ENCODE measurements around the gene KRTAP10-11.
"Not testable (repeated sequence)": the region's sequence is repeated elsewhere in the genome, so short reads cannot be mapped to it uniquely, and the experiment has no call there.

The KRTAP10-11 gene

DNA sequence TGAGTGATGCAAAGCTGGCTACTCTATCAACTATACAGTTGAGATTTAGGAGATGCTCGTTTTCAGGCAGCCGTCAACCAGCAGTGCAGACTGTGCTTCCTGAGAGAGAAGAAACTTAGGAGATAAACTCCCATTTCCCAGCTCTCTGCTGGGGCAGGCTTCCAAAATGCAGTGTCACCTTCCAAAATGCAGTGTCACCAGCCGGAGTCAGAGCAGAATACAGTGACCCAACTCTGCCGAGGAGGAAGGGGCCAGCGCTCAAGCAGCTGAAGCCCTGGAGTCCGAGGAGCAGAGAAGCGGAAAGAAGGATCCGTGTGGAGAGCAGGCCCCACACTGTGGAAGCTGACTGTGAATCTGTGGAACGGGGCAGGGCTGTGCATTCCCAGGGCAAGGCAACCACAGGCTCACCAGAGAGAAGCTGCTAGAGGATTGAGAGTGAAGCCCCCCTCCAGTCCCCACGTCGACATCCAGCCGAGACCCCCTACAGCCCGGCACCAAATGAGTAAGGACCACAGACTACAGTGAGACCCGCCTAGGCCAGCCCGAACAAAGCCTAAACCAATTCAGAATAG, 36.5 kb downstream of the KRTAP10-11 start:
- H4K8ac ChIP-seq (ENCODE audit: low read depth, low read length) = no peak overlapping the region
- peak overlapping the region; percentile 36 for H3K18ac ChIP-seq (ENCODE audit: low read length)
- peak overlapping the region; percentile 16 for H2BK15ac ChIP-seq (ENCODE audit: low read length)
- peak overlapping the region; percentile 19 for H2BK120ac ChIP-seq (ENCODE audit: low read depth, low read length)
- no peak overlapping the region for H2AFZ ChIP-seq (ENCODE audit: low read length)
- H3K9me3 ChIP-seq (replicated peaks in 1 of 2; ENCODE audit: control insufficient read depth in 2 of 2, insufficient read depth in 1 of 2, low read depth in 1 of 2, low read length in 2 of 2) = no peaks in the 10 kb centered on the region
- no peak for DNase-seq (ENCODE audit: low spot score)
- no peak overlapping the region for H3K4me2 ChIP-seq (ENCODE audit: insufficient read depth, low read length, poor library complexity, severe bottlenecking)
- H3K4me1 ChIP-seq (ENCODE audit: control insufficient read depth in 2 of 2, insufficient read depth in 1 of 2, low read depth in 1 of 2, low read length in 2 of 2) = peaks cover 5 to 11% of the 10 kb centered on the region in 2 donors
- no peak overlapping the region for H3K9ac ChIP-seq (ENCODE audit: low read depth, low read length, poor library complexity)
- no peak overlapping the region for H2BK12ac ChIP-seq (ENCODE audit: low read length)
- peaks cover 0 to 14% (median 0%) of the 10 kb centered on the region in 3 experiments for H3K27me3 ChIP-seq (ENCODE audit: control insufficient read depth in 3 of 3, insufficient read depth in 3 of 3, low read depth in 1 of 3, low read length in 3 of 3)
- H2AK5ac ChIP-seq (ENCODE audit: low read depth, low read length) = peak overlapping the region; percentile 62
- no peak overlapping the region for H3K14ac ChIP-seq (ENCODE audit: low read length)
- H4K91ac ChIP-seq (ENCODE audit: low read depth, low read length, poor library complexity) = no peak overlapping the region
- H3K23ac ChIP-seq (ENCODE audit: low read depth, low read length, poor library complexity) = no peak overlapping the region
- H3K4ac ChIP-seq (ENCODE audit: low read length) = no peak overlapping the region
- H3K36me3 ChIP-seq (replicated peaks in 1 of 2; ENCODE audit: control insufficient read depth in 2 of 2, insufficient read depth in 2 of 2, low read length in 2 of 2) = no peaks in the 10 kb centered on the region
- no CpG with 5 or more reads among the region's 15 CpGs for WGBS, 2 donors (ENCODE audit: extremely low coverage in 2 of 2, insufficient read length in 2 of 2, insufficient replicate concordance in 1 of 2)
- H3K4me3 ChIP-seq (ENCODE audit: low read length in 2 of 2) = no peak overlapping the region
- H3K79me1 ChIP-seq (ENCODE audit: low read depth, low read length) = no peaks in the 10 kb centered on the region
- H2BK5ac ChIP-seq (ENCODE audit: low read length) = no peak overlapping the region
- no peak overlapping the region for H3K27ac ChIP-seq (replicated peaks; ENCODE audit: low read length)

DNA sequence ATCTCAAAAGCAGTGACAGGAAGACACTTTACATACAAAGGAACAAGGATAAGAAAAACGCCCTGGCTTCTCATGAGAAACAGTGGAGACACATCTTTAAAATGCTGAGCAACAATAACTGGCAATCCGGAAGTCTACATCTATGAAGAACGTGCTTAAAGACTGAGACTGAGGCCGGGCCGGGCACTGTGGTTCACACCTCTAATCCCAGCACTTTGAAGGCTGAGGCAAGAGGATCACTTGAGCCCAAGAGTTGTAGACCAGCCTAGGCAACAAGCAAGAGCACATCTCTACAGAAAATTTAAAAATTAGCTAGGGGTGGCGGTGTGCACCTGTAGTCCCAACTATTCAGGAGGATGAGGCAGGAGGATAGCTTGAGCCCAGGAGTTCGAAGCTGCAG, 37.9 kb downstream of the KRTAP10-11 start:
- Histone ChIP-seq H3K4me3 (ENCODE audit: low read length in 2 of 2) (no peak overlapping the region), H3K27ac (replicated peaks; ENCODE audit: low read length) (no peak overlapping the region), H3K4me2 (ENCODE audit: insufficient read depth, low read length, poor library complexity, severe bottlenecking) (no peak overlapping the region), H2BK12ac (ENCODE audit: low read length) (no peak overlapping the region), H3K36me3 (replicated peaks in 1 of 2; ENCODE audit: control insufficient read depth in 2 of 2, insufficient read depth in 2 of 2, low read length in 2 of 2) (no peaks in the 10 kb centered on the region), H3K4ac (ENCODE audit: low read length) (no peak overlapping the region), H3K4me1 (ENCODE audit: control insufficient read depth in 2 of 2, insufficient read depth in 1 of 2, low read depth in 1 of 2, low read length in 2 of 2) (peaks cover 5 to 13% of the 10 kb centered on the region in 2 donors), H3K9me3 (replicated peaks in 1 of 2; ENCODE audit: control insufficient read depth in 2 of 2, insufficient read depth in 1 of 2, low read depth in 1 of 2, low read length in 2 of 2) (no peaks in the 10 kb centered on the region), H3K18ac (ENCODE audit: low read length) (no peak overlapping the region), H3K9ac (ENCODE audit: low read depth, low read length, poor library complexity) (no peak overlapping the region), H3K14ac (ENCODE audit: low read length) (no peak overlapping the region), H4K8ac (ENCODE audit: low read depth, low read length) (no peak overlapping the region), H2AFZ (ENCODE audit: low read length) (no peak overlapping the region), H2BK15ac (ENCODE audit: low read length) (no peak overlapping the region), H2BK5ac (ENCODE audit: low read length) (no peak overlapping the region), H4K91ac (ENCODE audit: low read depth, low read length, poor library complexity) (no peak overlapping the region), H3K27me3 (ENCODE audit: control insufficient read depth in 3 of 3, insufficient read depth in 3 of 3, low read depth in 1 of 3, low read length in 3 of 3) (peaks cover 0 to 14% (median 0%) of the 10 kb centered on the region in 3 experiments), H3K79me1 (ENCODE audit: low read depth, low read length) (no peaks in the 10 kb centered on the region), H2BK120ac (ENCODE audit: low read depth, low read length) (no peak overlapping the region), H3K23ac (ENCODE audit: low read depth, low read length, poor library complexity) (no peak overlapping the region), H2AK5ac (ENCODE audit: low read depth, low read length) (no peak overlapping the region)
- DNase-seq (ENCODE audit: low spot score) = no peak
- WGBS, 2 donors (ENCODE audit: extremely low coverage in 2 of 2, insufficient read length in 2 of 2, insufficient replicate concordance in 1 of 2) = no CpG with 5 or more reads among the region's 7 CpGs

DNA sequence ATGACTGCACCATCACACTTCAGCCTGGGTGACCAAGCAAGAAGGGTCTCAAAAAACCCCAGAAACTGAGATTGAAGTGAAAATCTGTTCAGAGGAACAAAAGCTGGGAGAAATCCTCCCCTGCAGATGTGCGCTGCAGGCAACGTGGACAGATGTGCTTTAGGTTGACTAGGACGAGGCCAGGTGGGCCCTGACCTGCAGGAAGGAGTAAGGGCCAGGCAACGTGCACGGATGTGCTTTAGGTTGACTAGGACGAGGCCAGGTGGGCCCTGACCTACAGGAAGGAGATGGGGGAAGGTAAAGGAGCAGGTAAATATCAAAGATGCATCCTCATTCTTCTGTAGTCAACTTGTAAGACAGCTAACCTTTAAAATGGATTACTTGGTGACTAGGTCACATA, 38.3 kb downstream of the KRTAP10-11 start:
- no peak overlapping the region for H3K27ac ChIP-seq (replicated peaks; ENCODE audit: low read length)
- no peak overlapping the region for H3K4me2 ChIP-seq (ENCODE audit: insufficient read depth, low read length, poor library complexity, severe bottlenecking)
- no peak overlapping the region for H3K4ac ChIP-seq (ENCODE audit: low read length)
- peaks cover 5 to 13% of the 10 kb centered on the region in 2 donors for H3K4me1 ChIP-seq (ENCODE audit: control insufficient read depth in 2 of 2, insufficient read depth in 1 of 2, low read depth in 1 of 2, low read length in 2 of 2)
- H3K14ac ChIP-seq (ENCODE audit: low read length) = no peak overlapping the region
- WGBS, 2 donors (ENCODE audit: extremely low coverage in 2 of 2, insufficient read length in 2 of 2, insufficient replicate concordance in 1 of 2) = no CpG with 5 or more reads among the region's 6 CpGs
- H3K27me3 ChIP-seq (ENCODE audit: control insufficient read depth in 3 of 3, insufficient read depth in 3 of 3, low read depth in 1 of 3, low read length in 3 of 3) = peaks cover 0 to 14% (median 0%) of the 10 kb centered on the region in 3 experiments
- no peak overlapping the region for H3K4me3 ChIP-seq (ENCODE audit: low read length in 2 of 2)
- no peak for DNase-seq (ENCODE audit: low spot score)
- H3K23ac ChIP-seq (ENCODE audit: low read depth, low read length, poor library complexity) = no peak overlapping the region
- H3K9me3 ChIP-seq (replicated peaks in 1 of 2; ENCODE audit: control insufficient read depth in 2 of 2, insufficient read depth in 1 of 2, low read depth in 1 of 2, low read length in 2 of 2) = no peaks in the 10 kb centered on the region
- H2BK5ac ChIP-seq (ENCODE audit: low read length) = no peak overlapping the region
- no peaks in the 10 kb centered on the region for H3K79me1 ChIP-seq (ENCODE audit: low read depth, low read length)
- no peak overlapping the region for H2AFZ ChIP-seq (ENCODE audit: low read length)
- H3K18ac ChIP-seq (ENCODE audit: low read length) = no peak overlapping the region
- H2AK5ac ChIP-seq (ENCODE audit: low read depth, low read length) = no peak overlapping the region
- no peak overlapping the region for H2BK12ac ChIP-seq (ENCODE audit: low read length)
- H3K36me3 ChIP-seq (replicated peaks in 1 of 2; ENCODE audit: control insufficient read depth in 2 of 2, insufficient read depth in 2 of 2, low read length in 2 of 2) = no peaks in the 10 kb centered on the region
- no peak overlapping the region for H4K91ac ChIP-seq (ENCODE audit: low read depth, low read length, poor library complexity)
- H4K8ac ChIP-seq (ENCODE audit: low read depth, low read length) = no peak overlapping the region
- H3K9ac ChIP-seq (ENCODE audit: low read depth, low read length, poor library complexity) = no peak overlapping the region
- no peak overlapping the region for H2BK15ac ChIP-seq (ENCODE audit: low read length)
- no peak overlapping the region for H2BK120ac ChIP-seq (ENCODE audit: low read depth, low read length)

DNA sequence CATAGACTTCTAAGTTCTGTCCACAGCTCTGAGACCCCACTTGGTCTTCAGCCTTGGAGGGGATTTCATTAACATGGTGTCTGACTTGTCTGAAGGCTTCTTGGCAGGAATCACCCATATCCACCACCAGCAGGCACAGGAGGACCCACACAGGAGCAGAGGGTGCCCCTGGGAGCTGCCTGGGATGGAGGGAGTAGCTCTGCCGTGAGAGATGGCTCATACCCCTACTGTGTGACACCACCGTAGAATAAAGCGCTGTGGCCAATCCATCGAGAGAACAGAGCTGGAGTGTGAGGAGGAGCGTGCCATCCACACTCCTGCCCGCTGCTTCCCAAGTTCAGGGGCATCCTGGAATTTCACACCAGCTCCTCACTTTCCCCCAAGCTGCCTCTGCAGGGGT, 38.8 kb downstream of the KRTAP10-11 start:
- H2BK5ac ChIP-seq (ENCODE audit: low read length); H3K4me2 ChIP-seq (ENCODE audit: insufficient read depth, low read length, poor library complexity, severe bottlenecking); DNase-seq (ENCODE audit: low spot score); H3K4me3 ChIP-seq (ENCODE audit: low read length in 2 of 2); H2BK15ac ChIP-seq (ENCODE audit: low read length); H4K8ac ChIP-seq (ENCODE audit: low read depth, low read length); H3K18ac ChIP-seq (ENCODE audit: low read length); H3K4ac ChIP-seq (ENCODE audit: low read length); H3K36me3 ChIP-seq (replicated peaks in 1 of 2; ENCODE audit: control insufficient read depth in 2 of 2, insufficient read depth in 2 of 2, low read length in 2 of 2); H3K23ac ChIP-seq (ENCODE audit: low read depth, low read length, poor library complexity); H3K27ac ChIP-seq (replicated peaks; ENCODE audit: low read length); H3K9ac ChIP-seq (ENCODE audit: low read depth, low read length, poor library complexity); H2BK120ac ChIP-seq (ENCODE audit: low read depth, low read length); H2BK12ac ChIP-seq (ENCODE audit: low read length); H2AFZ ChIP-seq (ENCODE audit: low read length); H2AK5ac ChIP-seq (ENCODE audit: low read depth, low read length); H3K9me3 ChIP-seq (replicated peaks in 1 of 2; ENCODE audit: control insufficient read depth in 2 of 2, insufficient read depth in 1 of 2, low read depth in 1 of 2, low read length in 2 of 2); H4K91ac ChIP-seq (ENCODE audit: low read depth, low read length, poor library complexity); H3K79me1 ChIP-seq (ENCODE audit: low read depth, low read length); H3K14ac ChIP-seq (ENCODE audit: low read length): not testable (repeated sequence)
- no CpG with 5 or more reads among the region's 6 CpGs for WGBS, 2 donors (ENCODE audit: extremely low coverage in 2 of 2, insufficient read length in 2 of 2, insufficient replicate concordance in 1 of 2)
- Histone ChIP-seq H3K27me3 (ENCODE audit: control insufficient read depth in 3 of 3, insufficient read depth in 3 of 3, low read depth in 1 of 3, low read length in 3 of 3) (peaks cover 0 to 14% (median 0%) of the 10 kb centered on the region in 3 experiments), H3K4me1 (ENCODE audit: control insufficient read depth in 2 of 2, insufficient read depth in 1 of 2, low read depth in 1 of 2, low read length in 2 of 2) (peaks cover 5 to 13% of the 10 kb centered on the region in 2 donors)
